ENCODE data around the gene NLRP12.
"Not testable (repeated sequence)": the region's sequence is repeated elsewhere in the genome, so short reads cannot be mapped to it uniquely, and the experiment has no call there.

The NLRP12 gene

DNA sequence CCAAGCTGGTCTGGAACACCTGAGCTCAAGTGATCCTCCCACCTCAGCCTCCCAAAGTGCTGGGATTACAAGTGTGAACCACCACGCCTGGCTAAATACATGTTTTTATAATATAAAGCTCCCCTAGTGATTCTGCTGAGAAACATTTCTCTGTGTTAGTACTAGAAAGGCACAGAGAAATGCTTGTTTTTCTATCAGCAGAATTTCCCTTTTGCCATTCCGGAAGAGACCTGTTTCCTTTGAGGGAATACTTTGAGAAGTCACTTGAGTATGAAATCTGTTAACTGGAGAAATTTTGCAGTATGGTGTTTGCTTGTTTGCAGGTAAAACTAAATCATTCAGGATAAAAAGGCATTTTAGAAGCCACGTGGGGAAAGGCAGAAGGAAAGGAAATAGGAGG, 4.4 kb upstream of the NLRP12 start:
- no peak for DNase-seq

DNA sequence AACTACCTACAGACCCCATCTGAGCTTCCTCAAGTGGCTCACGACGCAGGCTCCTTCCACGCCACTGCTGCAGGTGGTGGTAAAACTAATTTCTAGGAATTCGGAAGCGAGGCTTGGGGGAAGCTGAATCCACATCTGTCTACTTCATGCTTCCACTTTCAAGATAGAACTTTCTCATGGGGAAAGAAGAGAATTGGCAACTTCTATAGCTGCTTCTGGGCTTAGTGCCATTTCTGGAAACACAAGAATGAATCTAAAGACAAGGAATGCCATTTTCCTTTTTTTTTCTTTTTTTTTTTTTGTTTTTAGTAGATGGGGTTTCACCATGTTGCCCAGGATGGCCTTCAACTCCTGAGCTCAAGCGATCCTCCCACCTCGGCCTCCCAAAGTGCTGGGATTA, 2.8 kb upstream of the NLRP12 start:
- no peak for DNase-seq

DNA sequence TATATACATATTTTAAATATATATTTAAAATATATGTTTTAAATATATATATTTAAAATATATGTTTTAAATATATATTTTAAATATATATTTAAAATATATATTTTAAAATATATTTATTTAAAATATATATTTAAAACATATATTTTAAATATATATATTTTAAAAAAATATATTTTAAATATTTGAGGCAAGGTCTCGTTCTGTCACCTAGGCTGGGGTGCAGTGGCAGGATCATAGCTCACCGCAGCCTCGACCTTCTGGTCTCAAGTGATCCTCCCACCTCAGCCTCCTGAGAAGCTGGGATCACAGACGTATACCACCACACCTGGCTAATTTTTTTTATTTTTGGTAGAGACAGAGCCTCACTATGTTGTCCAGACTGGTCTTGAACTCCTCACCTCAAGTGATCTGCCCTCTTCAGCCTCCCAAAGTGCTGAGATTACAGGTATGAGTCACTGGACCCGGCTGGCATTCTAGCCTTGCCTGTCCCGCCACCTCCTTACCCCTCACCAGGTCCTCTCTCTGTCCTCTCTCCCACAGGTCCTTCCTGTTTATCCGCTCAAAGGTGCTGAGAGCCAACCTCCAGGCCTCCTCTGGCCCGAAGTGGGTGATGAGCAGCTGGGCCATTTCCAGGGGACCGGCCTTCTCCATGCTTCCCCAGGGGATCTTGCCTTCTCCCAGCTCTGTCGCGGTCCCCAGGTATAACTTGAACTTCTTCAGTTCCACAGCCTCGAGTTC, 564 bp downstream of the NLRP12 start:
- no peak for DNase-seq

DNA sequence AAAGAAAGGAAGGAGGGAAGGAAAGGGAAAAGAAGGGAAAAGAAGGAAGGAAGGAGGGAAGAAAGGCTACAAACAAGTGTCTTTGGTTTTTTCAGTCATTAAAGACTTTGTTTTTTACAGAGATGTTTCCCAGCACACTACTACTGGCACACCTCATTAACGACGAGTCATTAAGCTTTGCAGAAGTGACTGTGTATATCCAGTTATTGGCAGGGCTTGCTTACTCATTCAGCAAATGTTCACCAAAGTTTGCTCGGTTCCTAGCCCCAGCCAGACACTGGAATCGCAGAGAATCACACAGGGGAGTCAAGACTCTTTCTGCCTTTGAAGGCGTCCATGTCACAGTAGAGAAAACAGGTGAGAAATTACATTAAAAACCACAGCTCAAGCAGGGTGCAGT, 4.3 kb downstream of the NLRP12 start:
- DNase-seq, result no peak

DNA sequence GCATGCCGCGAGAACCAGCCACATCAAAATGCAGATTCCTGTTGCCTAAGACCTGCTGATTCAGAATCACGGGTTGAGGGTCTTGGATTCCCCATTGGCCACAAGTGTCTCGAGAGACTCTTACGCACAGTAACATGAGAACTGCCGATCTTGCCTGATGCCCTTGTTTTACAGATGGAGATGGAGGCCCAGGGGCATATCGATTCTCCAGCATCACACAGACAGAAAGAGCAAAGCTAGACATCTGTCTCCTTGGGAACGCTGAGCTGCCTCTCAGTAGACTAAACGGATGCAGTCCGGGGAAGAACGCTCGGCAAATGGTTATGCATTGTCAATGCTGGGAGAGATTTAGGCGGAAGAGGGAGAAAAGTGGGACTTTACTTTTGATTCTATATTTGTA, 5.4 kb downstream of the NLRP12 start:
- no peak for DNase-seq

DNA sequence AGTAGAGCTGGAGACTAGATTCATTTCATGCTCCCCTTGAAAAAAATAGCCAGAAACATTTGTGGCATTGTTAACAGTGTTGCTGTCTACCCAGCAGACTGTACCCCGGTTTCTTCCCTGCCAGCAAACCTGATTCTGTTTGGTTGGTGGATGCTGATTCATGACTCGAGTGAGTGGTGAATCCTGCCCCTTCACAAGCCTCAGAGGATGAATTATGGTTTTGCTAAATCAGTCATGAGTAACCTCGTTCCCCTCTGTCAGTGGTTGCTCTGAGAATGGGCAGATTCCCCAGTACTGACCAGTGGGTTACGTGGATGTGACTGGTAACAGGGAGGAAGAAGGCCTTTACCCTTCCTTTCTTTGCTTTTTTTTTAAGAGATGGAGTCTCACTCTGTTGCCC, 10.1 kb downstream of the NLRP12 start:
- DNase-seq, result no peak

DNA sequence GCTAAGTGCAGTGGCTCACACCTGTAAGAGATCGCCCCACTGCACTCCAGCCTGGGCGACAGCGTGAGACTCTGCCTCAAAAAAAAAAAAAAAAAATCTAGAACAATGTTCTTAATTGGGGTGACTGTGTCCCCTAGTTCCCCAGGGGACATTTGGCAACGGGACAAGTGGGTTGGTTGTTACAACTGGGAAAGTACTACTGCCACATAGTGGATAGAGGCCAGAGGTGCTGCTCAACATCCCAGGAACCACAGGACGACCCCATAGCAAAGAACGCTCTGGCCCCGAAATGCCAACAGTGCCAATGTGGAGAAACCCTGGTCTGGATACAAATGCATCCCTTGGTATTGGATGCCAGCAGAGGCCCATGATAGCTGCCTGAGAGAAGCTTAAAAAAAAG, 11.8 kb downstream of the NLRP12 start:
- DNase-seq, result no peak

DNA sequence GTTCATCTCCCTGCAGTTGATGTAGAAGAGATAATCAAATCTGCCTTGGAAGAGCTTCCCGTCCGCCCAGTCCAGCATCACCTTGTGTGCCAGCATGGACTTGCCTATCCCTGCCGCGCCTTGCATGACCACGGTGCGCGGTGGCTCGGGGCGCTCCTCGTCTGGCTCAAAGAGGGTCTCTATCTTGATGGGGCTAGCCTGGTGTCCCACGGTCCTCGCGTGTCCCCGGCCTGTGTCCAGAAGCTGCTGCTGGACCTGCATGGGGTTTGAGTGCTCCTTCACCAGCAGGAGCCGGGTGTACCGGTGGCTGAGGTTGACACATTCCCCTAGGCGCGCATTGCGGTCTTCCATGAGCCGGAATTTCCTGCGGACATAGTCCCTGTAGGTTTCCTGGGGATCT, 13.2 kb downstream of the NLRP12 start:
- DNase-seq, result no peak

DNA sequence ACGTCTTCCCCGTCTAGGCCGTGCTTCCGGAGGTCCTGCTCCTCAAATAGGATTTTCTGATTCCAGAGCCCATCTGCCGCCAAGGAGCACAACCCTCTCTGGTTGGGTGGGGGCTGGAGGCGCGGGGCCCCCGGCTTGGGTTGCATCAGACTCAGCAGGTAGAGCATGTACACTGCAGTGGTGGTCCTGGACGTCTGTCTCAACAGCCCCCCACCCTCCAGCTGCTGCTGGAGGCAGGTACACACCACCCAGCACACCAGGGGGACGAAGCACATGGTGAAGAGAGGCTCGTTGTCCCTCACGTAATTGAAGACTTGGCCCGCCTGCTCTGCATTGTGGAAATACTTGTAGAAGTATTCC, 13.9 kb downstream of the NLRP12 start:
- DNase-seq, result no peak

DNA sequence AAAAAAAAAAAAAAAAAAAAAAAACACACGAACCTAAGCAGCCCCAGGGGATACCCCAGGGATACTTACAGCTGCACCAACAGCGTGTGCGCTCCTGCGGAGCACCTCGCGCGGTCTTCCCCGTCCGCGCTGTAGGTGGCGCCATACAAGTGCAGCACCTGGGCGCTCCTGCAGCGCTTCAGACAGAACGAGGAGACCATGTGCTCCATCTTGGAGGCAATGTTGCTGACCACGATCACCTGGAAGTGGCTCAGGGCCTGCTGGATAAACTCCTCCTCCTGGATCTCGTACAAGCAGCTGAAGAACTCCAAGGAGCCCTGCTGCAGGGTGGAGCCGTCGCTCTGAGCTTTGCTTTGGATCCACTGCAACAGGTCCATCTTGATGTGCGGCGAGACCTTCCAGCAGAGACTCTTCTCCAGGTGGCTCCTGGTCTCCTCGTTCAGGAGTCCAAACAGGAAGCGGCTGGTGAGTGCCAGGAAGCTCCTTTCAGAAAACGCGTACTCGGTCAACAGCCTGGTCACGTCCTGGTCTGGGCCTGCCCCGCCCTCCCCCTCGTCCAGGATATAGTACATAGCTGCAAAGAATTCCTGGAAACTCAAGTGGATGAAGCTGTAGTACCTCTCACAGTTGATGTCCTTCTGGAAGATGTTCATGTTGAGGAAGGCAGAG, 14.5 kb downstream of the NLRP12 start:
- no peak for DNase-seq

DNA sequence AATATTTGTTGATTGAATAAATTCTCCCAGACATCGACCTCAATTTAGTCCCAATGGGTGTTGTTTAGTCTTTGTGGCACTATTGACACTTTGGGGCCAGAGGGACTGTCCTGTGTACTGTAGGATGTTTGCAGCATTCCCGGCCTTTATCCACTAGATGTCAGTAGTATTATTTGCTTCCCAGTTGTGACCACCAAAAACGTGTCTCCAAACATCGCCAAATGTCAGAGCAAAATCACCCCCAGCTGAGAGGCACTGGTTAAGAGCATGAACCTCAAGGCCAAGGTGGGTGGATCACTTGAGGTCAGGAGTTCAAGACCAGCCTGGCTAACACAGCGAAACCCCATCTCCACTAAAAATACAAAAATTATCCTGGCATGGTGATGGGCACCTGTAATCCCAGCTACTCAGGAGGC, 15.4 kb downstream of the NLRP12 start:
- DNase-seq, result no peak

DNA sequence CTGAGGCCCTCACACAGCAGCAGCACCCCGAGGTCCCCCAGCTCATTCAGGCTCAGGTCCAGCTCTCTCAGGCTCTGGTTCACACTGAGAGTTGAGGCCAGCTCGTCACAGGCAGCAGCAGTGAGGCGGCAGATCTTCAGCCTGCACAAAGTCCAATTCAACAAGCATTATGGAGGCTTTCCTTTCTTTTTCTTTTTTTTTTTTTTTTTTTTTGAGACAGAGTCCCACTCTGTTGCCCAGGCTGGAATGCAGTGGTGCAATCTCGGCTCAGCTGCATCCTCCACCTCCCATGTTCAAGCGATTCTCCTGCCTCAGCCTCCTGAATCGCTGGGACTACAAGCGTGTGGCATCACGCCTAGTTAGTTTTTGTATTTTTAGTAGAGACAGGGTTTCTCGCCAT, 22.9 kb downstream of the NLRP12 start:
- DNase-seq, result no peak

DNA sequence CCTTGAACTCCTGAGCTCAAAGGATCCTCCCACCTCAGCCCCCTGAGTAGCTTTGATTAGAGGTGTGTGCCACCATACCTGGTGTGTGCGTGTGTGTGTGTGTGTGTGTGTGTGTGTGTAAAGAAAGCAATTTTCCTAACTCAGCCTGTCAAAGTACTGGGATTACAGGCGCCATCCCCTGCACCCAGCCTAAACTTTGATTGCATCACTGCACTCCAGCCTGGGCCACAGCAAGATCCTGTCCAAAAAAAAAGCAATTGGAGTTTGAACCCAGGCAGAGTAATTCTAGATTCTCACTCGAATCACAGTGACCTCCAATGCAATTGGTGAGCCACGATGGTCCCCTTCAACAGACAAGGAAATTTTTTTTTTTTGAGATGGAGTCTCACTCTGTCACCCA, 29.1 kb downstream of the NLRP12 start:
- no peak for DNase-seq

DNA sequence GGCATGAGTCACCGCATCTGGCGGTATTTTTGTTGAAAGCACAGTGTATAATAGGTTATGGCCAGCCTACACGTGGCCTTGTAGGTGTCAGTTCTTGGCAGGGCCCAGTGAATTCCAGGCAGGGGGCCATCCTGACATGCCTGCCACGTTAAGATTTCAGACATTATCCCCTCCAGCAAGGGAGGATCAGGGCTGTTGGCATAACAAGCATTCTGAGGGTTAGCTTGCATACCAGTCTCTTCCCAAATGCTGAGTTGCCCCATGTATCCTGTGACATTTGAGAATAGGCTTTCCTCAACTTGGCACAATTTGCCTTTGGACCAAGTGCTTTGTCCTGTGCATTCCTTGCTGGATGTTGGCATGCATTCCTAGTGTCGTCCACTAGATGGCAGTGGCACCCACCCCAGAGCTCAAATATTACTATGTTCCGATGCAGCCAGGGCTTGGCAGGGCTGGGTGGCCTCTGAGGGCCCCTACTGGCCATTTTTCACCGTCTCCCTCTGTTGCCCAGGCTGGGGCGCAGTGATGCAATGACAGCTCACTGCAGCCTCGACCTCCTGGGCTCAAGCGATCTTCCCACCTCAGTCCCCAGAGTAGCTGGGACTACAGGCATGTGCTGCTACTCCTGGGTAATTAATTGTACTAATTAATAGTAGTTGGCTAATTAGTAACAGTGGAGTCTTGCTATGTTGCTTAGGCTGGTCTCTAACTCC, 31.2 kb downstream of the NLRP12 start:
- DNase-seq, result peak; percentile 47

DNA sequence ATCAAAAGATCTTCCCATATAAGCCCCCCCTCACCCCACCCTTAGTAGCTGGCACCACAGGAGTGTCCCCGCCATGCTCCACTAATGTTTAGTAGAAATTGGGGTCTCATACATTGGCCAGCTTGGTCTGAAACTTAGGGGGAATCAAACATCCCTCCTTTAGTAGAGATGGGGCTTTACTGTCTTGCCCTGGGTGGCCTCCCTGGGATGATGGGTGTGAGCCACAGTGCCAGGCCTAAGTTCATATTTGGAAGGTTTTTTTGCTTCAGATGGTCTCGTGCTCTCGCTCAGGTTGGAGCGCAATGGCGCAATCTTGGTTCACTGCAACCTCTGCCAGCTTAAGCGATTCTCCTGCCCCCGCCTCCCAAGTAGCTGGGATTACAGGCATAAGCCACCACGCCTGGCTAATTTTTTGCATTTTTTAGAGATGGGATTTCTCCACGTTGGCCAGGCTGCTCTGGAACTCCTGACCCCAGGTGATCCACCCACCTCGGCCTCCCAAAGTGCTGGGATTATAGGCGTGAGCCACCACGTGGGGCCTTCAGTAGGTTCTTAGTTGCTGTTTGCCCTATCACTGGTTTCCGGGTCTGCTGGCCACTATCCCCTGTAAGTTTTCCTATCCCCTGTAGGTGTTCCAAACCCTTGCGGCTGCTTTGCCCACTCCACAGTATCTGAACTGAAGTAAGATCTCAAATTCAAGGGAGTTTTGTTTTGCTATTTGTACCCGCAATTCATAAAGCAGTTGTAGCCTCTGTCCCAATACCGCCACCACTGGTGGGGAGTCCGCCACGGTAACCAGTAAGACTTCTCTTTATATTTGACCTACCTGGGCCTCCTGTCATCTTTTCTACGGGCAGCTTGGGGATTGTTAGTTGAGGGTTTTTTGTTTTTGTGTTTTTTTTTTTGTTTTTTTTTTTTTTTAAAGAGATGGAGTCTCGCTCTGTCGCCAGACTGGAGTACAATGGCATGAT, 34.1 kb downstream of the NLRP12 start:
- no peak for DNase-seq

DNA sequence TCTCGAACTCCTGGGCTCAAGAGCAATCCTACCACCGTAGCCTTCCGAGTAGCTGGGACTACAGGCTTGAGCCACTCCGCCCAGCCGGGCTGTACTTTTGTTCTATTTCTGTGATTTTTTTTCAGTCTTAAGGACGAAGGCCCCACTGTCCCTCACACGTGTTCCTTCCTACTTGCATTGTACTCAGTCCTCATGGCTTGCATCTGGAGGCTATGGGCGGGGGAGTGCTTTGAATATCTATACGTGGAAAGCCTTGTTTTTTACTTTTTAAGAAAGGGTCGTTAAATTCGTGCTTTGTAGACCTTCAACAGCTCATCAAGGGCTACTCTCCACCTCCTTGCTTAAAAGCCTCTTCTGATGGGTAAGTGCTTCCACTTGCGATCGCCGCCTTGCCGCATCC, 36.8 kb downstream of the NLRP12 start:
- DNase-seq, result no peak

DNA sequence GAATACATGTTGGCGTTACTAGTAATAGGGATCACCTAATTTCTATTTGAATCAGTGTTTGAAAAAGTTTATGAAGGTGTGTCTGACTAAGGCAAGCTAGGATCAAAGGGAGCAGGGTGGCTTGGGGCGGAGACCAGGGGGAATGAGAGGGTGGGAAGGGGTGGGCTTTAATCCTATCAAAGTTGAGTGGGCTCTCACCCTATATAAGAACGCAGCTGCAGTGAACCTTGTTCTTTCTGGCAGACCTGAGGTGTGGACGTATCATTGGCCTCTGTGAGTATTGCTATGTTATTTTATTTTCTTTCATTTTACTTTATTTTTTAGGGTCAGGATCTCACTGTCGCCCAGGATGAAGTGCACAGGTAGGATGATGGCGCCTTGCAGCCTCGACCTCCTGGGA, 37.4 kb downstream of the NLRP12 start:
- no peak for DNase-seq

DNA sequence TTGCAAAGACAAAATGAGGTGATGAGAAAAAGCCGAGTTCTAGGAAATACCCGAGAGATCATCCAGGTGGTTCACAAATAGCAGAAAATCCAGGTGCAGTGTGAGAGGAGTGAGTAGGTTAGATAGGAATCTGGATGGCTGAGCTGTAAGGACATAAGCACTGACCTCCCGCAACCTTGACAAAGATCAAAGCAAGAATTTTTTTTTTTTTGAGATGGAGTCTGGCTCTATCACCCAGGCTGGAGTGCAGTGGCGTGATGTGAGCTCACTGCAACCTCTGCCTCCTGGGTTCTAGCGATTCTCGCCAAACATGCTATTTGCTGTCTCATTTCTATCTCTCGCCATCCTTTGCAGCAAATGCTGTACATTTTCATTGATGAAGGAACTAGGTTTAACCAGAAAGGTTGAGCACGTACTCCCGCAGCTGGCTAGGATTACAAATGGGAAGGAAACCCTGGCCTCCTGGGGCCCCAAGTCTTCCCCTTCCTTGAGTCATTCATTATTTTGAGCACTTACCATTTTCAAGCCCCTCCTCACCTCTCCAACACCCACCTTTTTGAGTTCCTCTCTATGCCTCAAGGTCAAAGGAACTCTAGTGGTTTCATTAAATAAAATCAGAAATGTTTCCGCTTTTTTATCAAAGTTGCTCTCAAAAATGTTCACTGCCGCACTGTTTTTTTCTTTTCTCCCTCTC, 38.8 kb downstream of the NLRP12 start:
- no peak for DNase-seq

DNA sequence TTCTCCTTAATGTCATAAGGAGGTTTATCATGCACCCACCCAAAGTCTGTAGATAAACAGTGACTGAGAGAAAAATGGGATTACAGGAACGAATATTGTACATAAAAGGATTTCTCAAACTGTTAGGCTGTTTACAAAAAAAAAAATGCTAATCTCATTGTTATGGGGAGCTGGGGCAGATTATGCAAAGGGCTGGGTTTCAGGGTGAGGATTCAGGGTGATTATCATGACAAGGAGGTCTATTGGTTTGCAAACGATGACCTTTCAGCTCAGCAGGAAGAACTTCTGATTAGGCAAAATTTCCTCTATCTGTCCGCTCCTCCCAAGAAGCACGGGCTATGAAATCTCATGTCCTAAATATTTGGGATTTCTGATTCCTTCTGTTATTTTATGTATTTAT, 41.4 kb downstream of the NLRP12 start:
- DNase-seq, result no peak

DNA sequence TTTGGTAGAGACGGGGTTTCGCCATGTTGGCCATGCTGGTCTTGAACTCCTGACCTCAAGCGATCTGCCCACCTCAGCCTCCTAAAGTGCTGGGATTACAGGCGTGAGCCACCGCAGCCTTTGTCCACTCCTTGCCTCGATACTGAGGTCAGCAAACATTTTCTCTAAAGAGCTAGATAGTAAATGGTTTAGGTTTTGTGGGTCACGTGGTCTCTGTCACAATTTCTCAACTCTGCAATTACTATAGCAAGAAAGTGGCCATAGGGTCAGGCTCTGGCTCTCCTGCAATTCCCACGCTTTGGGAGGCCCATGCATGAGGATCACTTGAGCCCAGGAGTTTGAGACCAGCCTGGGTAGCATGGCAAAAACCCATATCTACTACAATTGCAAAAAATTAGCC, 42.8 kb downstream of the NLRP12 start:
- not testable (repeated sequence) for DNase-seq

DNA sequence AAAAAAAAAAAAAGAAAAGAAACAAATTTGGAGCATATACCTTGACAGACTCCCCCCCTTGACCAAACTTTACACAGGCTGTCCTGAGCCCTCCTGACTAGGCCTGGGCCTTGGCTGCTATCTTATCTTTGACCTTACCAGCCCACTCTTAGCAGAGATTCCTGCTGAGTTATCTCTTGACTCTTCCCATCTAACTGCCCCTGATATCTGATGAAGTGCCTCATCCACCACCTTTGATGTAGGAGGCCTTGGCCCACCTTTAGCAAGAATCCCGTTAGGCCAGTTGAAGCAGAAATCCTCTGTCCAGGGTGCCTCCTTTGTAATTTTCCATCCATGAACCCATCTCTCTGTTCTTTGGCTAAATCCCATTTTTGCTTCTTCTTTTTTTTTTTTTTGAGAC, 43.6 kb downstream of the NLRP12 start:
- DNase-seq, result no peak

DNA sequence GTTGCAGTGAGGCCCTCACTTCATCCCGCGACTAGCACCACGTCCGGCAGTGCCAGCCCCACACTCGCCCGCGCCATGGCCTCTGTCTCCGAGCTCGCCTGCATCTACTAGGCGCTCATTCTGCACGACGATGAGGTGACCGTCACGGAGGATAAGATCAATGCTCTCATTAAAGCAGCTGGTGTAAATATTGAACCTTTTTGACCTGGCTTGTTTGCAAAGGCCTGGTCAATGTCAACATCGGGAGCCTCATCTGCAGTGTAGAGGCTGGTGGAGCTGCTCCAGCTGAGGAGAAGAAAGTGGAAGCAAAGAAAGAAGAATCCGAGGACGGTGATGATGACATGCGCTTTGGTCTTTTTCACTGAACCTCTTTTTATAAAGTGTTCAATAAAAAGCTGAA, 48.6 kb downstream of the NLRP12 start:
- DNase-seq, result no peak

Measured in right kidney (tissue), 1 donor.